H1 (cell line): ENCODE measurements around the gene COL2A1. TPM values are rescaled to one million over a fixed set of nuclear protein-coding genes. Genes with fewer than 3 reads are reported as not detected.

Experiments
- CTCF ChIA-PET: fragments of 300-600 bp; sonication (Branson Sonifier 250); formaldehyde crosslinking; loops from one replicate; lab custom pipeline; 2021; ENCODE audit not compliant: partially characterized antibody; lab: Charles Lee
- POLR2A ChIA-PET: fragments of 300-600 bp; sonication (Branson Sonifier 250); formaldehyde crosslinking; loops from one replicate; lab custom pipeline; 2021; ENCODE audit warnings: inconsistent platforms; ENCODE audit not compliant: partially characterized antibody; lab: Charles Lee
- DNase-seq, 2 experiments: peaks; one replicate each; pipeline versions ENCODE4 v3.0.0 to v3.0.0-alpha.2; 2010 to 2022; ENCODE audit warnings: low spot score in 2 of 2, low read depth in 1 of 2, mixed read lengths in 1 of 2
- FAIRE-seq: peaks from 2 replicates; lab custom pipeline; 2011; peaks lifted over from hg19 to GRCh38; lab: Jason Lieb, UNC
- H2AFZ ChIP-seq: 2 replicates; pipeline ENCODE4 v1.8.1; 2012; ENCODE audit warnings: low read length, inconsistent platforms
- H2AK5ac ChIP-seq: 2 replicates; pipeline ENCODE4 v1.6.1; 2013; ENCODE audit warnings: low read depth, low read length
- H2BK120ac ChIP-seq: replicated peaks from 2 replicates; pipeline ENCODE3; 2013; ENCODE audit warnings: low read depth, low read length, inconsistent platforms
- H2BK12ac ChIP-seq: 2 replicates; pipeline ENCODE4 v1.6.1; 2013; ENCODE audit warnings: low read depth, low read length
- H2BK15ac ChIP-seq: 2 replicates; pipeline ENCODE4 v1.6.1; 2013; ENCODE audit warnings: low read length
- H2BK20ac ChIP-seq: 2 replicates; pipeline ENCODE4 v1.6.1; 2013; ENCODE audit warnings: low read length
- H2BK5ac ChIP-seq: 2 replicates; pipeline ENCODE4 v1.6.1; 2013; ENCODE audit warnings: low read depth, low read length
- H3K14ac ChIP-seq: 2 replicates; pipeline ENCODE4 v1.6.1; 2013; ENCODE audit warnings: inconsistent platforms; ENCODE audit not compliant: insufficient read length
- H3K18ac ChIP-seq: 2 replicates; pipeline ENCODE4 v1.6.1; 2013; ENCODE audit warnings: low read length; ENCODE audit errors: extremely low read depth
- H3K23ac ChIP-seq: 2 replicates; pipeline ENCODE4 v1.6.1; 2013; ENCODE audit warnings: inconsistent platforms; ENCODE audit not compliant: insufficient read length
- H3K23me2 ChIP-seq: 2 replicates; pipeline ENCODE4 v1.6.1; 2013; ENCODE audit warnings: low read depth, low read length
- H3K27ac ChIP-seq: 2 replicates; pipeline ENCODE4 v1.6.1; 2011; ENCODE audit warnings: low read depth, low read length, inconsistent platforms
- H3K27me3 ChIP-seq, 4 experiments: replicated peaks in 1 of 4; 1 replicate in 1 of 4; 2 replicates in 3 of 4; pipeline versions ENCODE4 v1.6.1 to v1.8.1; 2011 to 2013; ENCODE audit warnings: low read length in 3 of 4, mild to moderate bottlenecking in 3 of 4, inconsistent platforms in 2 of 4, mixed read lengths in 2 of 4, moderate library complexity in 1 of 4; ENCODE audit not compliant: control insufficient read depth in 3 of 4, insufficient read depth in 3 of 4; ENCODE audit errors: extremely low read depth in 1 of 4
- H3K36me3 ChIP-seq, 4 experiments: 2 replicates each; pipeline versions ENCODE4 v1.6.1 to v1.8.1; 2011 to 2013; ENCODE audit warnings: mild to moderate bottlenecking in 4 of 4, low read length in 3 of 4, moderate library complexity in 2 of 4, control low read depth in 1 of 4, inconsistent platforms in 1 of 4; ENCODE audit not compliant: insufficient read depth in 4 of 4, control insufficient read depth in 2 of 4
- H3K4ac ChIP-seq: replicated peaks from 2 replicates; pipeline ENCODE3; 2013; ENCODE audit warnings: low read length, low read depth, mixed read lengths, inconsistent platforms; ENCODE audit not compliant: insufficient read length
- H3K4me1 ChIP-seq, 4 experiments: replicated peaks in 1 of 4; 1 replicate in 1 of 4; 2 replicates in 3 of 4; pipeline versions ENCODE4 v1.6.1 to v1.8.1; 2011 to 2013; ENCODE audit warnings: low read length in 3 of 4, inconsistent platforms in 2 of 4, mixed read lengths in 1 of 4; ENCODE audit not compliant: insufficient read depth in 4 of 4, control insufficient read depth in 3 of 4
- H3K4me2 ChIP-seq, 2 experiments: 2 replicates each; pipeline versions ENCODE4 v1.6.1 to v1.8.1; 2011 to 2013; ENCODE audit warnings: low read depth in 2 of 2, low read length in 2 of 2, control low read depth in 1 of 2, inconsistent platforms in 1 of 2, mild to moderate bottlenecking in 1 of 2; ENCODE audit not compliant: insufficient read depth in 1 of 2
- H3K4me3 ChIP-seq, 4 experiments: fragments of 200-600, 300-600 bp in 1 of 4; sonication (generic), shearing (Covaris generic), sonication (Bioruptor Twin) in 1 of 4; 2 replicates each; pipeline versions ENCODE4 v1.5.1 to v1.8.1; 2011 to 2016; ENCODE audit warnings: low read length in 4 of 4, low read depth in 3 of 4, control low read depth in 2 of 4, inconsistent platforms in 2 of 4, mild to moderate bottlenecking in 2 of 4, mixed read lengths in 1 of 4, moderate library complexity in 1 of 4; ENCODE audit not compliant: insufficient read depth in 2 of 4; ENCODE audit errors: extremely low read depth in 1 of 4
- H3K56ac ChIP-seq: replicated peaks from 2 replicates; pipeline ENCODE3; 2013; ENCODE audit warnings: low read depth, mild to moderate bottlenecking, mixed read lengths, low read length, inconsistent platforms; ENCODE audit not compliant: insufficient read length
- H3K79me1 ChIP-seq: 2 replicates; pipeline ENCODE4 v1.6.1; 2013; ENCODE audit warnings: low read depth, low read length, control low read depth
- H3K79me2 ChIP-seq, 2 experiments: 2 replicates each; pipeline versions ENCODE4 v1.6.1 to v1.8.1; 2012 to 2013; ENCODE audit warnings: low read length in 2 of 2, mild to moderate bottlenecking in 2 of 2, inconsistent platforms in 1 of 2; ENCODE audit not compliant: insufficient read depth in 2 of 2, control insufficient read depth in 1 of 2
- H3K9ac ChIP-seq, 4 experiments: replicated peaks in 1 of 4; 1 replicate in 1 of 4; 2 replicates in 3 of 4; pipeline versions ENCODE4 v1.6.1 to v1.8.1; 2011 to 2013; ENCODE audit warnings: low read depth in 3 of 4, low read length in 3 of 4, control low read depth in 2 of 4, mild to moderate bottlenecking in 2 of 4, moderate library complexity in 2 of 4, inconsistent platforms in 1 of 4; ENCODE audit errors: extremely low read depth in 1 of 4
- H3K9me3 ChIP-seq, 2 experiments: 2 replicates each; pipeline versions ENCODE4 v1.6.1 to v1.8.1; 2012 to 2013; ENCODE audit warnings: mild to moderate bottlenecking in 2 of 2, moderate library complexity in 2 of 2, control low read depth in 1 of 2, inconsistent platforms in 1 of 2, low read depth in 1 of 2, low read length in 1 of 2, mixed read lengths in 1 of 2; ENCODE audit not compliant: insufficient read depth in 2 of 2
- H4K20me1 ChIP-seq, 2 experiments: replicated peaks in 1 of 2; 2 replicates each; pipeline versions ENCODE3 to v1.8.1; 2011 to 2013; ENCODE audit warnings: inconsistent platforms in 2 of 2, low read length in 2 of 2, mild to moderate bottlenecking in 1 of 2; ENCODE audit not compliant: insufficient read depth in 2 of 2, control insufficient read depth in 1 of 2
- H4K5ac ChIP-seq: 2 replicates; pipeline ENCODE4 v1.6.1; 2013; ENCODE audit warnings: low read length, low read depth, mixed read lengths, inconsistent platforms; ENCODE audit not compliant: insufficient read length
- H4K8ac ChIP-seq: 2 replicates; pipeline ENCODE4 v1.8.0; 2013; ENCODE audit warnings: mild to moderate bottlenecking, moderate library complexity, low read length, inconsistent platforms; ENCODE audit not compliant: insufficient read depth; ENCODE audit errors: extremely low read depth
- H4K91ac ChIP-seq: replicated peaks from 2 replicates; pipeline ENCODE3; 2013; ENCODE audit warnings: low read length, mixed read lengths, inconsistent platforms; ENCODE audit not compliant: insufficient read length
- EGR1 ChIP-seq: IDR thresholded peaks from 2 replicates; pipeline ENCODE4 v1.6.1; 2011; ENCODE audit warnings: low read depth, low read length, borderline replicate concordance
- MAFK ChIP-seq: IDR thresholded peaks from 2 replicates; pipeline ENCODE4 v1.6.1; 2012; ENCODE audit warnings: low read depth, mild to moderate bottlenecking, improper control_type of control experiment, low read length
- TAF1 ChIP-seq: IDR thresholded peaks from 2 replicates; pipeline ENCODE4 v1.6.1; 2011; ENCODE audit warnings: mild to moderate bottlenecking, low read depth, low read length
- WGBS, 2 experiments: shearing (Covaris generic) in 1 of 2; methylation state at CpG; one replicate each; pipeline versions ENCODE4 v1.1.6 to v1.1.7; 2013 to 2015; ENCODE audit warnings: low lambda C conversion rate in 2 of 2, mixed read lengths in 2 of 2, inconsistent platforms in 1 of 2, low coverage in 1 of 2, missing lambda C conversion rate in 1 of 2; ENCODE audit not compliant: insufficient replicate concordance in 2 of 2, insufficient coverage in 1 of 2, insufficient read length in 1 of 2; ENCODE audit errors: extremely low coverage in 1 of 2, missing lambda C conversion rate in 1 of 2; 5-methylcytosine and 5-hydroxymethylcytosine counted together
- polyA plus RNA-seq, 7 experiments: library from polyadenylated mRNA; depleted of rRNA in 3 of 7; stranded (reverse) in 5 of 7; unstranded in 2 of 7; fragments of >200 nt in 5 of 7; fragments of 200-250 nt in 2 of 7; gene quantifications; 1 replicate in 5 of 7; 2 replicates in 1 of 7; 4 replicates in 1 of 7; pipeline versions ENCODE4 v1.2.1 to v1.2.3, GENCODE V29; 2011 to 2013; ENCODE audit warnings: missing spikeins in 2 of 7, mixed read lengths in 2 of 7
- total RNA-seq: library from RNA; stranded (reverse); fragmentation: NEBNext Ultra II Directional; extraction: Animal tissue kit (Norgen Biotek cat#: 25700); gene quantifications from 2 replicates; pipeline ENCODE4 v1.2.1, GENCODE V29; 2021

Gene COL2A1
- total and polyA plus RNA-seq, 2 of the 8 experiments (the other 6 are each of a cell fraction or from before 2014, with no cell fraction given), result 4.2 to 14.6 TPM

DNA sequence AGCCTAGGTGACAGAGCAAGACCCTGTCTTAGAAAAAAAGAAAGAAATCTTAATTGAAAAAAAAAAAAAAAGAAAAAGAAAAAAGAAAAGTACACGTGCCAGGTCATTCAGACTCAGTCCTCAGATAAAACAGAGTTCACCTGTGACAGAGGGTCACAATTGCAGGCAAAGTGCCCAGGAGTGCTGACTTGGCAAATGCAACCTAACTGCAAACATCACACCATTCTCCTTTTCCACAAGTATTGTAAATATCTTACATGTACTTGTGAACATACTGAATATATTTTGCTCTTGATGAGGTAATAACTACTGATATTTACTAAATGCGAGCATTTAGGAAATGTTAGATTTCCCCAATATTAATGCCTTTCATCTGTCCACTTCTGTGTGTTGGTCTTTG lies 9.0 kb upstream of the COL2A1 start:
- H3K4ac ChIP-seq, result no peak overlapping the region
- no peak overlapping the region for H2BK20ac ChIP-seq
- no peak overlapping the region for H2AFZ ChIP-seq
- H3K23ac ChIP-seq, result no peak overlapping the region
- H4K8ac ChIP-seq, result no peak overlapping the region
- no peak overlapping the region for H2BK5ac ChIP-seq
- H2AK5ac ChIP-seq, result no peak overlapping the region
- no peak overlapping the region for H3K18ac ChIP-seq
- no peaks in the 10 kb centered on the region for H3K23me2 ChIP-seq
- no peak overlapping the region for H4K5ac ChIP-seq
- H3K27ac ChIP-seq, result no peak overlapping the region
- POLR2A ChIA-PET, result no interaction called here
- TF ChIP-seq MAFK (peak; percentile 55; the same call in 1 of the 2 replicates), EGR1 (no peak), TAF1 (no peak)
- H3K79me1 ChIP-seq, result no peaks in the 10 kb centered on the region
- peaks cover 0 to 5% of the 10 kb centered on the region in 2 experiments for H4K20me1 ChIP-seq
- peaks cover 86 to 100% (median 97%) of the 10 kb centered on the region in 4 experiments for H3K27me3 ChIP-seq
- H3K79me2 ChIP-seq, result no peaks in the 10 kb centered on the region
- H3K9ac ChIP-seq, result no peak overlapping the region
- H3K4me1 ChIP-seq, result no peaks in the 10 kb centered on the region
- no peak overlapping the region for H3K56ac ChIP-seq
- H4K91ac ChIP-seq, result no peak overlapping the region
- H3K4me3 ChIP-seq, result no peak overlapping the region
- WGBS, 2 experiments, result 85% methylated on average over 2 of the region's 2 CpGs; no CpG with 5 or more reads in 1 of the 2 experiments
- DNase-seq, result no peak
- H3K14ac ChIP-seq, result no peak overlapping the region
- no peak for FAIRE-seq
- no peaks in the 10 kb centered on the region for H3K36me3 ChIP-seq
- H2BK12ac ChIP-seq, result no peak overlapping the region
- no peak overlapping the region for H2BK120ac ChIP-seq
- CTCF ChIA-PET, result interaction anchor here (0.7 kb wide), 1 partner anchor 18 kb away, joined by 3 read pairs; no protein-coding TSS in a partner anchor
- no peak overlapping the region for H3K4me2 ChIP-seq
- H2BK15ac ChIP-seq, result no peak overlapping the region
- H3K9me3 ChIP-seq, result no peaks in the 10 kb centered on the region
